ENCODE measurements around the gene DOCK7. TPM values are rescaled to one million over a fixed set of nuclear protein-coding genes. Genes with fewer than 3 reads are reported as not detected.

DOCK7 gene
- total RNA-seq, result 165 TPM

GRCh38 chr1:62687903-62688686 lies at the start of gene DOCK7:
Gene DOCK7, minus strand, starts transcription at chr1:62688386. Its CDS starts 122 bp downstream, at chr1:62688264.

DNA sequence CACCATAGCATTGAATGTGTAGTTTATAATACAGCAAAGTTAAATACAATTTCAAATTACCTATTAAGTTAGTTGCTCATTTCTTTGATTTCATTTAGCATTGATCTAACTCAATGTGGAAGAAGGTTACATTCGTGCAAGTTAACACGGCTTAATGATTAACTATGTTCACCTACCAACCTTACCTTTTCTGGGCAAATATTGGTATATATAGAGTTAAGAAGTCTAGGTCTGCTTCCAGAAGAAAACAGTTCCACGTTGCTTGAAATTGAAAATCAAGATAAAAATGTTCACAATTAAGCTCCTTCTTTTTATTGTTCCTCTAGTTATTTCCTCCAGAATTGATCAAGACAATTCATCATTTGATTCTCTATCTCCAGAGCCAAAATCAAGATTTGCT lies 90.9 kb downstream of the DOCK7 start, which contains the start of gene ANGPTL3:
TSS of gene ANGPTL3 (plus strand) at position 240 of the 400 bp plus-strand sequence. CDS start at position 287, 47 bp downstream.

GRCh38 chr1:62436466-62437272 lies 251.5 kb downstream of the DOCK7 start, which contains the start of gene USP1:
Gene USP1, plus strand, starts transcription at chr1:62437049. Its CDS starts 2,819 bp downstream, at chr1:62439868.

Small RNAs within 50 kb of the gene (small RNA-seq; reads per million reads assigned to genes)
- gene AL451044.1, result not detected

Other genes with a start within 250 kb of the DOCK7 start
- not detected for gene ANGPTL3, start 90.9 kb downstream of the DOCK7 start, total RNA-seq
- 24.2 TPM for gene ATG4C, start 95.7 kb upstream of the DOCK7 start, total RNA-seq